Parathyroid adenoma (tissue), 2 donors: ENCODE measurements around the gene P2RX6.

Source experiments
- H2AFZ ChIP-seq: fragments of 300-600 bp; sonication (generic); one replicate; pipeline ENCODE4 v1.7.0; 2017; ENCODE audit warnings: antibody characterized with exemption, mild to moderate bottlenecking
- H3K27ac ChIP-seq: fragments of 300-600 bp; sonication (generic); one replicate; pipeline ENCODE4 v1.7.0; 2017
- H3K27me3 ChIP-seq: fragments of 300-600 bp; sonication (generic); one replicate; pipeline ENCODE4 v1.7.0; 2017; ENCODE audit warnings: low read length; ENCODE audit not compliant: control insufficient read depth, insufficient read depth
- H3K36me3 ChIP-seq: fragments of 300-600 bp; sonication (generic); one replicate; pipeline ENCODE4 v1.7.0; 2017; ENCODE audit warnings: low read length; ENCODE audit not compliant: control insufficient read depth, insufficient read depth
- H3K4me1 ChIP-seq: fragments of 300-600 bp; sonication (generic); one replicate; pipeline ENCODE4 v1.7.0; 2017; ENCODE audit warnings: control low read depth
- H3K4me2 ChIP-seq: fragments of 300-600 bp; sonication (generic); one replicate; pipeline ENCODE4 v1.7.0; 2017; ENCODE audit warnings: low read length
- H3K4me3 ChIP-seq: fragments of 300-600 bp; sonication (generic); one replicate; pipeline ENCODE4 v1.7.0; 2017; ENCODE audit warnings: low read depth, low read length
- H3K79me2 ChIP-seq: fragments of 300-600 bp; sonication (generic); one replicate; pipeline ENCODE4 v1.7.0; 2017; ENCODE audit warnings: control low read depth
- H3K9ac ChIP-seq: fragments of 300-600 bp; sonication (generic); one replicate; pipeline ENCODE4 v1.7.0; 2017; ENCODE audit warnings: mild to moderate bottlenecking
- H3K9me3 ChIP-seq: fragments of 300-600 bp; sonication (generic); one replicate; pipeline ENCODE4 v1.7.0; 2017; ENCODE audit warnings: low read length; ENCODE audit not compliant: control insufficient read depth
- CTCF ChIP-seq: fragments of 300-600 bp; sonication (generic); IDR thresholded peaks from one replicate; pipeline ENCODE4 v1.7.0; 2017; ENCODE audit warnings: antibody characterized with exemption, mild to moderate bottlenecking
- donor health status: primary hyperparathyroidism.

Gene P2RX6

GRCh38 chr22:20983081-20983771, 31.7 kb upstream of the P2RX6 start:
- H3K4me2 ChIP-seq, result peak overlapping the region; percentile 100
- H3K4me1 ChIP-seq, result peaks cover 6% of the 10 kb centered on the region
- H3K4me3 ChIP-seq, result peak overlapping the region; percentile 95
- H2AFZ ChIP-seq, result no peak overlapping the region
- peaks cover 4% of the 10 kb centered on the region for H3K79me2 ChIP-seq
- no peaks in the 10 kb centered on the region for H3K36me3 ChIP-seq
- no peak overlapping the region for H3K9ac ChIP-seq
- H3K27me3 ChIP-seq, result no peaks in the 10 kb centered on the region
- H3K9me3 ChIP-seq, result no peaks in the 10 kb centered on the region
- no peak for TF ChIP-seq CTCF
- H3K27ac ChIP-seq, result no peak overlapping the region

GRCh38 chr22:20985720-20986119, 29.2 kb upstream of the P2RX6 start:
- Histone ChIP-seq H3K4me3 (no peak overlapping the region), H3K4me2 (no peak overlapping the region), H3K36me3 (no peaks in the 10 kb centered on the region), H3K9ac (no peak overlapping the region), H3K27ac (no peak overlapping the region), H3K4me1 (peaks cover 6% of the 10 kb centered on the region), H3K27me3 (no peaks in the 10 kb centered on the region), H2AFZ (no peak overlapping the region), H3K79me2 (peaks cover 4% of the 10 kb centered on the region), H3K9me3 (no peaks in the 10 kb centered on the region)
- no peak for TF ChIP-seq CTCF

GRCh38 chr22:20986365-20986764, 28.6 kb upstream of the P2RX6 start:
- Histone ChIP-seq H3K4me3 (no peak overlapping the region), H3K9me3 (no peaks in the 10 kb centered on the region), H3K27ac (no peak overlapping the region), H3K9ac (no peak overlapping the region), H3K27me3 (no peaks in the 10 kb centered on the region), H2AFZ (no peak overlapping the region), H3K36me3 (no peaks in the 10 kb centered on the region), H3K4me1 (peaks cover under 1% of the 10 kb centered on the region), H3K79me2 (no peaks in the 10 kb centered on the region), H3K4me2 (no peak overlapping the region)
- TF ChIP-seq CTCF, result no peak

GRCh38 chr22:20987375-20987774, 27.6 kb upstream of the P2RX6 start:
- Histone ChIP-seq H3K79me2 (no peaks in the 10 kb centered on the region), H3K27ac (no peak overlapping the region), H2AFZ (no peak overlapping the region), H3K36me3 (no peaks in the 10 kb centered on the region), H3K27me3 (no peaks in the 10 kb centered on the region), H3K4me2 (no peak overlapping the region), H3K9me3 (no peaks in the 10 kb centered on the region), H3K4me3 (no peak overlapping the region), H3K4me1 (no peaks in the 10 kb centered on the region), H3K9ac (no peak overlapping the region)
- no peak for TF ChIP-seq CTCF
